GM12878 (cell line): ENCODE data around the gene RNF220. TPM values are rescaled to one million over a fixed set of nuclear protein-coding genes. Genes with fewer than 3 reads are reported as not detected.

Experiments used
- BRCA1 ChIP-seq: IDR thresholded peaks from 2 replicates; pipeline ENCODE4 v1.6.1; 2011; ENCODE audit warnings: low read depth, low read length, improper control_type of control experiment
- CREM ChIP-seq: IDR thresholded peaks from 2 replicates; pipeline ENCODE4 v1.6.1; 2014; ENCODE audit warnings: antibody characterized with exemption, low read depth
- PML ChIP-seq: IDR thresholded peaks from 2 replicates; pipeline ENCODE4 v1.6.1; 2012; ENCODE audit warnings: low read length, inconsistent platforms
- SREBF2 ChIP-seq: IDR thresholded peaks from 2 replicates; pipeline ENCODE4 v1.6.1; 2012; ENCODE audit warnings: mild to moderate bottlenecking, low read length
- SRF ChIP-seq, 2 experiments: IDR thresholded peaks; 2 replicates each; pipeline ENCODE4 v1.6.1; 2011; ENCODE audit warnings: low read depth in 2 of 2, low read length in 2 of 2, mild to moderate bottlenecking in 1 of 2, moderate library complexity in 1 of 2
- polyA plus RNA-seq, 11 experiments: library from polyadenylated mRNA; depleted of rRNA in 4 of 11; unstranded in 6 of 11; stranded (reverse) in 5 of 11; fragments of >200 nt; fragmentation: Nextera tagmentation in 4 of 11; fragmentation: Illumina TruSeq in 1 of 11; extraction: Ambion mirVana in 4 of 11; extraction: Trizol in 1 of 11; gene quantifications; 1 replicate in 1 of 11; 2 replicates in 10 of 11; pipeline versions ENCODE4 v1.2.1 to v1.2.3, GENCODE V29; 2011 to 2016; ENCODE audit warnings: inconsistent platforms in 2 of 11, missing spikeins in 2 of 11, low read depth in 1 of 11
- total RNA-seq, 4 experiments: library from RNA; depleted of rRNA in 3 of 4; stranded (reverse); fragments of >200 nt in 3 of 4; fragmentation: Illumina TruSeq in 1 of 4; extraction: Trizol in 1 of 4; gene quantifications; 2 replicates each; pipeline versions ENCODE4 v1.2.1 to v1.2.3, GENCODE V29; 2013 to 2021
- TF ChIP-seq, protein P1 (sequence below): fragments of 450-650 bp; IDR thresholded peaks from 2 replicates; pipeline ENCODE4 v1.6.1; 2017; ENCODE audit warnings: mild to moderate bottlenecking, moderate library complexity
- TF ChIP-seq, protein P2 (sequence below): IDR thresholded peaks from 2 replicates; pipeline ENCODE4 v1.6.1; 2011; ENCODE audit warnings: mild to moderate bottlenecking, low read depth, low read length, moderate library complexity; ENCODE audit not compliant: insufficient replicate concordance

RNF220 gene
- total and polyA plus RNA-seq, 10 of the 15 experiments (the other 5 are each of a cell fraction or from before 2014, with no cell fraction given) = 4.6 to 84.1 (median 53.7) TPM

DNA sequence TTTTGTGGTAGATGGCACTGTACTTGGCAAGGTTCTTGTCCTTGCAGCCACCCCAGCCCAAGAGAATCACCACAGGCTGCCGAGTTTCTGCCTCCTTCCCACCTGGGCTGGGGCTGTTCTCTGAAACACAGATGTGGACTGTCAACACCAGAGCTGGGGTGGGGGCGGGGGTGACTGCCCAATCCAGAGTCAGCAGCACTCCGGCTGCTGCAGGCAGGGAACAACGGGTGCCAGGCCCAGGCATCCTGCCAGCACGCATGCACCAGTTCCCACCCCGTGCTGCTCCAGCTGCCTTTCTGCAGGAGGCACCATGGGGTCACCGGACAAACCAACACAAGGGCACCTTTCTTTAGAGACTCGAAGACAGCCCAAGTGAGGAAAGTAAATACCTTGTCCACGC, 255.1 kb downstream of the RNF220 start (continued):
- TF ChIP-seq, protein P1, sequence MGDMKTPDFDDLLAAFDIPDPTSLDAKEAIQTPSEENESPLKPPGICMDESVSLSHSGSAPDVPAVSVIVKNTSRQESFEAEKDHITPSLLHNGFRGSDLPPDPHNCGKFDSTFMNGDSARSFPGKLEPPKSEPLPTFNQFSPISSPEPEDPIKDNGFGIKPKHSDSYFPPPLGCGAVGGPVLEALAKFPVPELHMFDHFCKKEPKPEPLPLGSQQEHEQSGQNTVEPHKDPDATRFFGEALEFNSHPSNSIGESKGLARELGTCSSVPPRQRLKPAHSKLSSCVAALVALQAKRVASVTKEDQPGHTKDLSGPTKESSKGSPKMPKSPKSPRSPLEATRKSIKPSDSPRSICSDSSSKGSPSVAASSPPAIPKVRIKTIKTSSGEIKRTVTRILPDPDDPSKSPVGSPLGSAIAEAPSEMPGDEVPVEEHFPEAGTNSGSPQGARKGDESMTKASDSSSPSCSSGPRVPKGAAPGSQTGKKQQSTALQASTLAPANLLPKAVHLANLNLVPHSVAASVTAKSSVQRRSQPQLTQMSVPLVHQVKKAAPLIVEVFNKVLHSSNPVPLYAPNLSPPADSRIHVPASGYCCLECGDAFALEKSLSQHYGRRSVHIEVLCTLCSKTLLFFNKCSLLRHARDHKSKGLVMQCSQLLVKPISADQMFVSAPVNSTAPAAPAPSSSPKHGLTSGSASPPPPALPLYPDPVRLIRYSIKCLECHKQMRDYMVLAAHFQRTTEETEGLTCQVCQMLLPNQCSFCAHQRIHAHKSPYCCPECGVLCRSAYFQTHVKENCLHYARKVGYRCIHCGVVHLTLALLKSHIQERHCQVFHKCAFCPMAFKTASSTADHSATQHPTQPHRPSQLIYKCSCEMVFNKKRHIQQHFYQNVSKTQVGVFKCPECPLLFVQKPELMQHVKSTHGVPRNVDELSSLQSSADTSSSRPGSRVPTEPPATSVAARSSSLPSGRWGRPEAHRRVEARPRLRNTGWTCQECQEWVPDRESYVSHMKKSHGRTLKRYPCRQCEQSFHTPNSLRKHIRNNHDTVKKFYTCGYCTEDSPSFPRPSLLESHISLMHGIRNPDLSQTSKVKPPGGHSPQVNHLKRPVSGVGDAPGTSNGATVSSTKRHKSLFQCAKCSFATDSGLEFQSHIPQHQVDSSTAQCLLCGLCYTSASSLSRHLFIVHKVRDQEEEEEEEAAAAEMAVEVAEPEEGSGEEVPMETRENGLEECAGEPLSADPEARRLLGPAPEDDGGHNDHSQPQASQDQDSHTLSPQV = no peak
- TF ChIP-seq, protein P2, sequence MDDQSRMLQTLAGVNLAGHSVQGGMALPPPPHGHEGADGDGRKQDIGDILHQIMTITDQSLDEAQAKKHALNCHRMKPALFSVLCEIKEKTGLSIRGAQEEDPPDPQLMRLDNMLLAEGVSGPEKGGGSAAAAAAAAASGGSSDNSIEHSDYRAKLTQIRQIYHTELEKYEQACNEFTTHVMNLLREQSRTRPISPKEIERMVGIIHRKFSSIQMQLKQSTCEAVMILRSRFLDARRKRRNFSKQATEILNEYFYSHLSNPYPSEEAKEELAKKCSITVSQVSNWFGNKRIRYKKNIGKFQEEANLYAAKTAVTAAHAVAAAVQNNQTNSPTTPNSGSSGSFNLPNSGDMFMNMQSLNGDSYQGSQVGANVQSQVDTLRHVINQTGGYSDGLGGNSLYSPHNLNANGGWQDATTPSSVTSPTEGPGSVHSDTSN = no peak
- TF ChIP-seq CREM = no peak
- TF ChIP-seq BRCA1 = no peak
- no peak for TF ChIP-seq PML
- TF ChIP-seq SREBF2 = no peak
- no peak for TF ChIP-seq SRF (IDR thresholded peaks at IDR 0.05; ENCODE audit: low read depth in 2 of 2, low read length in 2 of 2)
